DOHH2 (cell line): ENCODE data around the gene NUP37.

Experiments
- EZH2phosphoT487 ChIP-seq: fragments of 200-600 bp; sonication (generic); IDR thresholded peaks from 2 replicates; pipeline ENCODE4 v1.6.1; 2017; ENCODE audit warnings: borderline replicate concordance, mild to moderate bottlenecking, antibody characterized with exemption, low read length, moderate library complexity, mixed read lengths
- TF ChIP-seq, protein P1 (sequence below): fragments of 200-600 bp; sonication (generic); IDR thresholded peaks from one replicate; pipeline ENCODE4 v1.5.1; 2014; ENCODE audit warnings: antibody characterized with exemption, mild to moderate bottlenecking, low read depth, low read length; ENCODE audit not compliant: poor library complexity, severe bottlenecking

DNA sequence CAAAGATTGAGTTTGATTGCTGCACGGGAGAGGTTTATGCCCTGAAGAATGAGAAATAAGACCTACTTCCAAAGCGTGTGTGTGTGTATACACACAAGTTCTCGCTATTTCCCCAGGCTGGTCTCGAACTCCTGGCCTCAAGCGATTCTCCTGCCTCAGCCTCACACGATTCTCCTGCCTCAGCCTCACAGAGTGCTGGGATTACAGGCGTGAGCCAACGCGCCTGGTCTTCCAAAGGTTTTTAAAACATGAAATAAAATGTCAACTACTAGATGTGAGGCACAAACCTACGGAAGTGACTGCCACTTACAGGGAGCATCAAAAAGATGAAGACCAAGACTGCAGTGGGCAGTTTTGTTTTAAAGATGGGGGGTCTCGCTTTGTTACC lies 57.5 kb downstream of the NUP37 start:
- TF ChIP-seq, protein P1, sequence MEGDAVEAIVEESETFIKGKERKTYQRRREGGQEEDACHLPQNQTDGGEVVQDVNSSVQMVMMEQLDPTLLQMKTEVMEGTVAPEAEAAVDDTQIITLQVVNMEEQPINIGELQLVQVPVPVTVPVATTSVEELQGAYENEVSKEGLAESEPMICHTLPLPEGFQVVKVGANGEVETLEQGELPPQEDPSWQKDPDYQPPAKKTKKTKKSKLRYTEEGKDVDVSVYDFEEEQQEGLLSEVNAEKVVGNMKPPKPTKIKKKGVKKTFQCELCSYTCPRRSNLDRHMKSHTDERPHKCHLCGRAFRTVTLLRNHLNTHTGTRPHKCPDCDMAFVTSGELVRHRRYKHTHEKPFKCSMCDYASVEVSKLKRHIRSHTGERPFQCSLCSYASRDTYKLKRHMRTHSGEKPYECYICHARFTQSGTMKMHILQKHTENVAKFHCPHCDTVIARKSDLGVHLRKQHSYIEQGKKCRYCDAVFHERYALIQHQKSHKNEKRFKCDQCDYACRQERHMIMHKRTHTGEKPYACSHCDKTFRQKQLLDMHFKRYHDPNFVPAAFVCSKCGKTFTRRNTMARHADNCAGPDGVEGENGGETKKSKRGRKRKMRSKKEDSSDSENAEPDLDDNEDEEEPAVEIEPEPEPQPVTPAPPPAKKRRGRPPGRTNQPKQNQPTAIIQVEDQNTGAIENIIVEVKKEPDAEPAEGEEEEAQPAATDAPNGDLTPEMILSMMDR = no peak
- TF ChIP-seq EZH2phosphoT487 = no peak
